ENCODE results near the gene TIMELESS. TPM values are rescaled to one million over a fixed set of nuclear protein-coding genes. Genes with fewer than 3 reads are reported as not detected.
"Not testable (repeated sequence)": the region's sequence is repeated elsewhere in the genome, so short reads cannot be mapped to it uniquely, and the experiment has no call there.

Gene TIMELESS
- total RNA-seq, 1 experiment from 2014 or later, result 47.0 TPM

DNA sequence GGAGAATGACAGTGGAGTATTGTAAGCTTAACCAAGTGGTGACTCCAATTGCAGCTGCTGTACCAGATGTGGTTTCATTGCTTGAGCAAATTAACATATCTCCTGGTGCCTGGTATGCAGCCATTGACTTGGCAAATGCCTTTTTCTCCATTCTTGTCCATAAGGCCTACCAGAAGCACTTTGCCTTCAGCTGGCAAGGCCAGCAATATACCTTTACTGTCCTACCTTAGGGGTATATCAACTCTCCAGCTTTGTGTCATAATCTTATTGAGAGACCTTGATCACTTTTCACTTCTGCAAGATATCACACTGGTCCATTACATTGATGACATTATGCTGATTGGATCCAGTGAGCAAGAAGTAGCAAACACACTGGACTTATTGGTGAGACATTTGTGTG is 47.6 kb downstream of the TIMELESS start:
- RAD21 ChIA-PET (ENCODE audit: low non-redundant PET in 1 of 2, low total read pairs in 2 of 2, uncharacterized antibody in 2 of 2, unreplicated experiment in 2 of 2); intact Hi-C loops (cut with micrococcal nuclease); BruUV-seq (replicated peaks); H3K27me3 ChIP-seq (ENCODE audit: insufficient read depth, low read length); H3K4me3 ChIP-seq (replicated peaks in 1 of 2; ENCODE audit: low read depth in 1 of 2, low read length in 2 of 2); ATAC-seq; CTCF ChIA-PET; DNase-seq (ENCODE audit: low read depth, low spot score); H3K36me3 ChIP-seq (ENCODE audit: control insufficient read depth in 1 of 2, insufficient read depth in 2 of 2, low read length in 2 of 2); H3K9me2 ChIP-seq (ENCODE audit: insufficient read depth); H3K9ac ChIP-seq (ENCODE audit: low read length); H4K20me1 ChIP-seq (ENCODE audit: insufficient read depth); POLR2A ChIA-PET; H3K4me1 ChIP-seq (ENCODE audit: control insufficient read depth in 1 of 2, insufficient read depth in 2 of 2, low read length in 2 of 2); H3K79me2 ChIP-seq (ENCODE audit: insufficient read depth, low read length); H3K4me2 ChIP-seq (ENCODE audit: low read length); H3K9me3 ChIP-seq (ENCODE audit: control insufficient read depth in 1 of 2, insufficient read depth in 1 of 2, low read depth in 1 of 2, low read length in 2 of 2); H2AFZ ChIP-seq (ENCODE audit: low read depth, low read length, poor library complexity, severe bottlenecking); H3K27ac ChIP-seq (ENCODE audit: low read depth, low read length): not testable (repeated sequence)

GRCh38 chr12:56401125-56401524 is 48.1 kb downstream of the TIMELESS start:
- H3K4me3 ChIP-seq (replicated peaks in 1 of 2; ENCODE audit: low read depth in 1 of 2, low read length in 2 of 2); H3K4me2 ChIP-seq (ENCODE audit: low read length); POLR2A ChIA-PET; H3K79me2 ChIP-seq (ENCODE audit: insufficient read depth, low read length); ATAC-seq; H3K9me3 ChIP-seq (ENCODE audit: control insufficient read depth in 1 of 2, insufficient read depth in 1 of 2, low read depth in 1 of 2, low read length in 2 of 2); intact Hi-C loops (cut with micrococcal nuclease); RAD21 ChIA-PET (ENCODE audit: low non-redundant PET in 1 of 2, low total read pairs in 2 of 2, uncharacterized antibody in 2 of 2, unreplicated experiment in 2 of 2); H3K9me2 ChIP-seq (ENCODE audit: insufficient read depth); H3K27ac ChIP-seq (ENCODE audit: low read depth, low read length); H3K9ac ChIP-seq (ENCODE audit: low read length); DNase-seq (ENCODE audit: low read depth, low spot score); BruUV-seq (replicated peaks); H3K27me3 ChIP-seq (ENCODE audit: insufficient read depth, low read length); CTCF ChIA-PET; H2AFZ ChIP-seq (ENCODE audit: low read depth, low read length, poor library complexity, severe bottlenecking); H3K36me3 ChIP-seq (ENCODE audit: control insufficient read depth in 1 of 2, insufficient read depth in 2 of 2, low read length in 2 of 2); H4K20me1 ChIP-seq (ENCODE audit: insufficient read depth); H3K4me1 ChIP-seq (ENCODE audit: control insufficient read depth in 1 of 2, insufficient read depth in 2 of 2, low read length in 2 of 2): not testable (repeated sequence)

- H3K36me3 ChIP-seq (ENCODE audit: control insufficient read depth in 1 of 2, insufficient read depth in 2 of 2, low read length in 2 of 2); CTCF ChIA-PET; POLR2A ChIA-PET; H3K79me2 ChIP-seq (ENCODE audit: insufficient read depth, low read length); H3K9me3 ChIP-seq (ENCODE audit: control insufficient read depth in 1 of 2, insufficient read depth in 1 of 2, low read depth in 1 of 2, low read length in 2 of 2); H4K20me1 ChIP-seq (ENCODE audit: insufficient read depth); DNase-seq (ENCODE audit: low read depth, low spot score); RAD21 ChIA-PET (ENCODE audit: low non-redundant PET in 1 of 2, low total read pairs in 2 of 2, uncharacterized antibody in 2 of 2, unreplicated experiment in 2 of 2); BruUV-seq (replicated peaks); H3K4me1 ChIP-seq (ENCODE audit: control insufficient read depth in 1 of 2, insufficient read depth in 2 of 2, low read length in 2 of 2); H3K9ac ChIP-seq (ENCODE audit: low read length); H3K27ac ChIP-seq (ENCODE audit: low read depth, low read length); H3K4me3 ChIP-seq (replicated peaks in 1 of 2; ENCODE audit: low read depth in 1 of 2, low read length in 2 of 2); ATAC-seq; H3K27me3 ChIP-seq (ENCODE audit: insufficient read depth, low read length); H3K9me2 ChIP-seq (ENCODE audit: insufficient read depth); H2AFZ ChIP-seq (ENCODE audit: low read depth, low read length, poor library complexity, severe bottlenecking); intact Hi-C loops (cut with micrococcal nuclease); H3K4me2 ChIP-seq (ENCODE audit: low read length): not testable (repeated sequence)
Measured at GRCh38 chr12:56399466-56399865, 49.8 kb downstream of the TIMELESS start.

Measured in HCT116 (cell line).